HepG2 (cell line): ENCODE data around the gene BZW1. TPM values are rescaled to one million over a fixed set of nuclear protein-coding genes. Genes with fewer than 3 reads are reported as not detected.

ENCODE experiments used
- ATF7 ChIP-seq, 2 experiments: fragments of 450-650 bp in 1 of 2; sonication (generic) in 1 of 2; formaldehyde crosslinking in 1 of 2; IDR thresholded peaks; 2 replicates each; pipeline versions ENCODE4 v1.4.0 to v1.6.1; 2016 to 2020; ENCODE audit warnings: antibody characterized with exemption in 1 of 2, mild to moderate bottlenecking in 1 of 2, missing genetic modification reagents in 1 of 2
- FOXC1 ChIP-seq: sonication (generic); formaldehyde crosslinking; IDR thresholded peaks from 2 replicates; pipeline ENCODE4 v1.8.0; 2022; ENCODE audit warnings: mild to moderate bottlenecking, missing genetic modification reagents, borderline replicate concordance
- GPN1 ChIP-seq: sonication (generic); formaldehyde crosslinking; IDR thresholded peaks from 2 replicates; pipeline ENCODE4 v1.5.1; 2020; ENCODE audit warnings: missing genetic modification reagents, borderline replicate concordance
- GTF2F1 ChIP-seq: fragments of 150-350 bp; IDR thresholded peaks from 2 replicates; pipeline ENCODE4 v1.6.1; 2014; ENCODE audit warnings: low read length
- HNRNPL ChIP-seq: fragments of 200-400 bp; formaldehyde crosslinking; IDR thresholded peaks from 2 replicates; pipeline ENCODE4 v1.6.1; 2017; ENCODE audit warnings: mild to moderate bottlenecking, low read depth, low read length
- KDM3A ChIP-seq: IDR thresholded peaks from 2 replicates; pipeline ENCODE4 v1.6.1; 2018; ENCODE audit warnings: low read depth, missing compliant biosample characterization
- MED13 ChIP-seq: sonication (generic); formaldehyde crosslinking; IDR thresholded peaks from 2 replicates; pipeline ENCODE4 v1.5.0; 2020; ENCODE audit warnings: missing genetic modification reagents
- ZNF232 ChIP-seq: sonication (generic); formaldehyde crosslinking; IDR thresholded peaks from 2 replicates; pipeline ENCODE4 v1.4.0; 2020; ENCODE audit warnings: missing genetic modification reagents, borderline replicate concordance
- ZNF275 ChIP-seq: sonication (generic); formaldehyde crosslinking; IDR thresholded peaks from 2 replicates; pipeline ENCODE4 v1.8.0; 2022; ENCODE audit warnings: missing genetic modification reagents, mild to moderate bottlenecking, inconsistent platforms, borderline replicate concordance
- ZNF282 ChIP-seq: fragments of 450-650 bp; IDR thresholded peaks from 2 replicates; pipeline ENCODE4 v1.6.1; 2018; ENCODE audit not compliant: partially characterized antibody
- ZNF329 ChIP-seq: sonication (generic); formaldehyde crosslinking; IDR thresholded peaks from 2 replicates; pipeline ENCODE4 v1.9.0; 2021; ENCODE audit warnings: low read depth, mild to moderate bottlenecking, missing genetic modification reagents
- ZNF549 ChIP-seq: sonication (generic); formaldehyde crosslinking; IDR thresholded peaks from 2 replicates; pipeline ENCODE4 v1.5.0; 2020; ENCODE audit warnings: missing genetic modification reagents
- ZNF552 ChIP-seq: sonication (generic); formaldehyde crosslinking; IDR thresholded peaks from 2 replicates; pipeline ENCODE4 v1.9.0; 2022; ENCODE audit warnings: missing genetic modification reagents, mild to moderate bottlenecking, borderline replicate concordance
- ZNF746 ChIP-seq: sonication (generic); formaldehyde crosslinking; IDR thresholded peaks from 2 replicates; pipeline ENCODE4 v1.8.0; 2022; ENCODE audit warnings: mild to moderate bottlenecking, missing genetic modification reagents
- ZNF792 ChIP-seq: IDR thresholded peaks from 2 replicates; pipeline ENCODE4 v1.6.1; 2016
- ZSCAN25 ChIP-seq: sonication (generic); formaldehyde crosslinking; IDR thresholded peaks from 2 replicates; pipeline ENCODE4 v1.8.0; 2022; ENCODE audit warnings: mild to moderate bottlenecking, missing genetic modification reagents
- polyA plus RNA-seq, 8 experiments: library from polyadenylated mRNA; depleted of rRNA in 3 of 8; stranded (reverse) in 7 of 8; unstranded in 1 of 8; fragments of >200 nt; fragmentation: Illumina TruSeq in 4 of 8; extraction: Trizol in 4 of 8; gene quantifications; 2 replicates each; pipeline versions ENCODE4 v1.2.1 to v1.2.3, GENCODE V29; 2011 to 2016; ENCODE audit warnings: low read depth in 4 of 8, missing spikeins in 1 of 8, mixed read lengths in 1 of 8; ENCODE audit not compliant: insufficient read depth in 1 of 8
- total RNA-seq, 5 experiments: library from RNA; depleted of rRNA; stranded (reverse); fragments of >200 nt; fragmentation: Illumina TruSeq; extraction: Trizol; gene quantifications; 2 replicates each; pipeline ENCODE4 v1.2.3, GENCODE V29; 2016; ENCODE audit warnings: low read depth in 1 of 5
- TF ChIP-seq, protein P1 (sequence below): sonication (generic); formaldehyde crosslinking; IDR thresholded peaks from 2 replicates; pipeline ENCODE4 v1.8.0; 2022; ENCODE audit warnings: mild to moderate bottlenecking, missing genetic modification reagents, moderate library complexity
- TF ChIP-seq, protein P2 (sequence below): sonication (generic); formaldehyde crosslinking; IDR thresholded peaks from 2 replicates; pipeline ENCODE4 v1.4.0; 2020; ENCODE audit warnings: mild to moderate bottlenecking, missing genetic modification reagents
- TF ChIP-seq, protein P3 (sequence below): sonication (generic); formaldehyde crosslinking; conservative IDR thresholded peaks from 2 replicates; pipeline ENCODE4 v1.8.1; 2023; ENCODE audit warnings: missing genetic modification reagents
- TF ChIP-seq, protein P4 (sequence below): sonication (generic); formaldehyde crosslinking; IDR thresholded peaks from 2 replicates; pipeline ENCODE4 v1.4.0; 2020; ENCODE audit warnings: mild to moderate bottlenecking, missing genetic modification reagents
- TF ChIP-seq, protein P5 (sequence below): sonication (generic); formaldehyde crosslinking; conservative IDR thresholded peaks from 2 replicates; pipeline ENCODE4 v1.4.0; 2020; ENCODE audit warnings: mild to moderate bottlenecking, missing genetic modification reagents, moderate library complexity

The BZW1 gene
- total and polyA plus RNA-seq, 2 of the 13 experiments (the other 11 are each of a cell fraction or from before 2014, with no cell fraction given), result 106 to 384 TPM

GRCh38 chr2:200864176-200865034, 52.7 kb downstream of the BZW1 start, which contains the start of gene CLK1 (continued):
- TF ChIP-seq, protein P1, sequence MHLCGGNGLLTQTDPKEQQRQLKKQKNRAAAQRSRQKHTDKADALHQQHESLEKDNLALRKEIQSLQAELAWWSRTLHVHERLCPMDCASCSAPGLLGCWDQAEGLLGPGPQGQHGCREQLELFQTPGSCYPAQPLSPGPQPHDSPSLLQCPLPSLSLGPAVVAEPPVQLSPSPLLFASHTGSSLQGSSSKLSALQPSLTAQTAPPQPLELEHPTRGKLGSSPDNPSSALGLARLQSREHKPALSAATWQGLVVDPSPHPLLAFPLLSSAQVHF (CRISPR knock-in tag), result peak; percentile 96
- TF ChIP-seq ZSCAN25 (CRISPR knock-in tag), result peak; percentile 72
- TF ChIP-seq GPN1 (CRISPR knock-in tag), result peak; percentile 42; the same call in 1 of the 2 replicates
- TF ChIP-seq ZNF792, result peak; percentile 88
- TF ChIP-seq GTF2F1, result peak; percentile 94
- TF ChIP-seq ZNF552 (CRISPR knock-in tag), result peak; percentile 91; the same call in 1 of the 2 replicates
- peak; percentile 90 for TF ChIP-seq ZNF329
- peak; percentile 92 for TF ChIP-seq KDM3A (CRISPR knock-in tag)
- TF ChIP-seq, protein P2, sequence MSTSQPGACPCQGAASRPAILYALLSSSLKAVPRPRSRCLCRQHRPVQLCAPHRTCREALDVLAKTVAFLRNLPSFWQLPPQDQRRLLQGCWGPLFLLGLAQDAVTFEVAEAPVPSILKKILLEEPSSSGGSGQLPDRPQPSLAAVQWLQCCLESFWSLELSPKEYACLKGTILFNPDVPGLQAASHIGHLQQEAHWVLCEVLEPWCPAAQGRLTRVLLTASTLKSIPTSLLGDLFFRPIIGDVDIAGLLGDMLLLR, result peak; percentile 92
- TF ChIP-seq, protein P3, sequence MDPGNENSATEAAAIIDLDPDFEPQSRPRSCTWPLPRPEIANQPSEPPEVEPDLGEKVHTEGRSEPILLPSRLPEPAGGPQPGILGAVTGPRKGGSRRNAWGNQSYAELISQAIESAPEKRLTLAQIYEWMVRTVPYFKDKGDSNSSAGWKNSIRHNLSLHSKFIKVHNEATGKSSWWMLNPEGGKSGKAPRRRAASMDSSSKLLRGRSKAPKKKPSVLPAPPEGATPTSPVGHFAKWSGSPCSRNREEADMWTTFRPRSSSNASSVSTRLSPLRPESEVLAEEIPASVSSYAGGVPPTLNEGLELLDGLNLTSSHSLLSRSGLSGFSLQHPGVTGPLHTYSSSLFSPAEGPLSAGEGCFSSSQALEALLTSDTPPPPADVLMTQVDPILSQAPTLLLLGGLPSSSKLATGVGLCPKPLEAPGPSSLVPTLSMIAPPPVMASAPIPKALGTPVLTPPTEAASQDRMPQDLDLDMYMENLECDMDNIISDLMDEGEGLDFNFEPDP (CRISPR knock-in tag), result peak; percentile 99
- peak; percentile 80; the same call in 1 of the 2 replicates for TF ChIP-seq ZNF549
- TF ChIP-seq HNRNPL, result peak; percentile 67; the same call in 1 of the 2 replicates
- peak; percentile 99 for TF ChIP-seq FOXC1 (CRISPR knock-in tag)
- 0 out of 2 replicates have a peak, but pooled peaks have one; percentile 60 for TF ChIP-seq ZNF746 (CRISPR knock-in tag)
- no peak for TF ChIP-seq ZNF282
- TF ChIP-seq, protein P4, sequence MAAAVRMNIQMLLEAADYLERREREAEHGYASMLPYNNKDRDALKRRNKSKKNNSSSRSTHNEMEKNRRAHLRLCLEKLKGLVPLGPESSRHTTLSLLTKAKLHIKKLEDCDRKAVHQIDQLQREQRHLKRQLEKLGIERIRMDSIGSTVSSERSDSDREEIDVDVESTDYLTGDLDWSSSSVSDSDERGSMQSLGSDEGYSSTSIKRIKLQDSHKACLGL (CRISPR knock-in tag), result peak; percentile 88
- TF ChIP-seq ZNF232 (CRISPR knock-in tag), result peak; percentile 99
- TF ChIP-seq ZNF275, result peak; percentile 96
- TF ChIP-seq MED13 (CRISPR knock-in tag), result 0 out of 2 replicates have a peak, but pooled peaks have one; percentile 51
- TF ChIP-seq ATF7 (IDR thresholded peaks at IDR 0.05), result no peak
- peak; percentile 87 for TF ChIP-seq ATF7 (CRISPR knock-in tag; IDR thresholded peaks at IDR 0.05)
- TF ChIP-seq, protein P5, sequence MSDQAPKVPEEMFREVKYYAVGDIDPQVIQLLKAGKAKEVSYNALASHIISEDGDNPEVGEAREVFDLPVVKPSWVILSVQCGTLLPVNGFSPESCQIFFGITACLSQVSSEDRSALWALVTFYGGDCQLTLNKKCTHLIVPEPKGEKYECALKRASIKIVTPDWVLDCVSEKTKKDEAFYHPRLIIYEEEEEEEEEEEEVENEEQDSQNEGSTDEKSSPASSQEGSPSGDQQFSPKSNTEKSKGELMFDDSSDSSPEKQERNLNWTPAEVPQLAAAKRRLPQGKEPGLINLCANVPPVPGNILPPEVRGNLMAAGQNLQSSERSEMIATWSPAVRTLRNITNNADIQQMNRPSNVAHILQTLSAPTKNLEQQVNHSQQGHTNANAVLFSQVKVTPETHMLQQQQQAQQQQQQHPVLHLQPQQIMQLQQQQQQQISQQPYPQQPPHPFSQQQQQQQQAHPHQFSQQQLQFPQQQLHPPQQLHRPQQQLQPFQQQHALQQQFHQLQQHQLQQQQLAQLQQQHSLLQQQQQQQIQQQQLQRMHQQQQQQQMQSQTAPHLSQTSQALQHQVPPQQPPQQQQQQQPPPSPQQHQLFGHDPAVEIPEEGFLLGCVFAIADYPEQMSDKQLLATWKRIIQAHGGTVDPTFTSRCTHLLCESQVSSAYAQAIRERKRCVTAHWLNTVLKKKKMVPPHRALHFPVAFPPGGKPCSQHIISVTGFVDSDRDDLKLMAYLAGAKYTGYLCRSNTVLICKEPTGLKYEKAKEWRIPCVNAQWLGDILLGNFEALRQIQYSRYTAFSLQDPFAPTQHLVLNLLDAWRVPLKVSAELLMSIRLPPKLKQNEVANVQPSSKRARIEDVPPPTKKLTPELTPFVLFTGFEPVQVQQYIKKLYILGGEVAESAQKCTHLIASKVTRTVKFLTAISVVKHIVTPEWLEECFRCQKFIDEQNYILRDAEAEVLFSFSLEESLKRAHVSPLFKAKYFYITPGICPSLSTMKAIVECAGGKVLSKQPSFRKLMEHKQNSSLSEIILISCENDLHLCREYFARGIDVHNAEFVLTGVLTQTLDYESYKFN, result peak; percentile 75; the same call in 1 of the 2 replicates
